ENCODE data around the gene ETDC. TPM values are rescaled to one million over a fixed set of nuclear protein-coding genes. Genes with fewer than 3 reads are reported as not detected.

Gene ETDC
- total RNA-seq, 8 experiments from 2014 or later, result not detected

Other genes with a start within 250 kb of the ETDC start
- gene SMIM10L2B, start 210.8 kb upstream of the ETDC start, total RNA-seq, result 10 to 100 TPM in 1 of 8 experiments, 1 to 10 TPM in 5, under 1 TPM in 2; 0.66 to 10.1 (median 5.6) TPM
- gene ETDB, start 189.0 kb upstream of the ETDC start, total RNA-seq, result not detected
- gene CT55, start 138.1 kb upstream of the ETDC start, total RNA-seq, result under 1 TPM in 5 of 8 experiments, not detected in 3; 0.05 to 0.33 (median 0.21) TPM
- gene ETDA, start 57.4 kb upstream of the ETDC start, total RNA-seq, result not detected
- gene ZNF75D, start 34.6 kb downstream of the ETDC start, total RNA-seq, result 10 to 100 TPM in 1 of 8 experiments, 1 to 10 TPM in 7; 4.5 to 11.7 (median 7.9) TPM
- gene ZNF449, start 35.3 kb downstream of the ETDC start, total RNA-seq, result 10 to 100 TPM in 4 of 8 experiments, 1 to 10 TPM in 4; 5.6 to 16.5 (median 9.3) TPM
- gene SMIM10L2A, start 112.5 kb downstream of the ETDC start, total RNA-seq, result 10 to 100 TPM in 2 of 8 experiments, 1 to 10 TPM in 3, under 1 TPM in 3; 0.10 to 17.9 (median 5.4) TPM
- 10 to 100 TPM in 6 of 8 experiments, 1 to 10 TPM in 2; 8.5 to 17.4 (median 12.1) TPM for gene INTS6L, start 211.2 kb downstream of the ETDC start, total RNA-seq

Data from motor neuron (in vitro differentiated cells).